ENCODE data around the gene CD72.

GRCh38 chr9:35609001-35609819 is 9.0 kb downstream of the CD72 start:
- no peak for TF ChIP-seq CTCF (IDR thresholded peaks at IDR 0.05)
- TF ChIP-seq EP300 (IDR thresholded peaks at IDR 0.05): no peak
- no peak for TF ChIP-seq POLR2AphosphoS5 (IDR thresholded peaks at IDR 0.05)
- TF ChIP-seq POLR2A (IDR thresholded peaks at IDR 0.05): no peak

Measured in sigmoid colon (tissue), 4 donors.